Chondrocyte (in vitro differentiated cells): ENCODE results near the gene TCP11X1. TPM values are rescaled to one million over a fixed set of nuclear protein-coding genes. Genes with fewer than 3 reads are reported as not detected.
"Not testable (repeated sequence)": the region's sequence is repeated elsewhere in the genome, so short reads cannot be mapped to it uniquely, and the experiment has no call there.

Experiments used
- DNase-seq: peaks from one replicate; pipeline ENCODE4 v3.0.0; 2021; ENCODE audit warnings: mixed read lengths, low spot score
- H3K27ac Mint-ChIP-seq: one replicate; pipeline ENCODE4 v1.8.0; 2021; ENCODE audit warnings: mild to moderate bottlenecking, moderate library complexity, mixed read lengths; ENCODE audit not compliant: unreplicated experiment
- H3K27me3 Mint-ChIP-seq: 2 replicates; pipeline ENCODE4 v1.8.0; 2021; ENCODE audit warnings: low read depth, mixed read lengths
- H3K36me3 Mint-ChIP-seq: 2 replicates; pipeline ENCODE4 v1.8.0; 2021; ENCODE audit warnings: low read depth, mixed read lengths
- H3K4me1 Mint-ChIP-seq: 2 replicates; pipeline ENCODE4 v1.8.0; 2021; ENCODE audit warnings: low read depth, mild to moderate bottlenecking, mixed read lengths
- H3K4me3 Mint-ChIP-seq: one replicate; pipeline ENCODE4 v1.8.0; 2021; ENCODE audit warnings: mild to moderate bottlenecking, moderate library complexity, mixed read lengths; ENCODE audit not compliant: unreplicated experiment
- H3K9me3 Mint-ChIP-seq: 2 replicates; pipeline ENCODE4 v1.8.0; 2021; ENCODE audit warnings: low read depth, mixed read lengths
- CTCF ChIP-seq: fragments of 200-600 bp; sonication (generic); IDR thresholded peaks from 2 replicates; pipeline ENCODE4 v1.5.0; 2021; ENCODE audit warnings: antibody characterized with exemption, mild to moderate bottlenecking, moderate library complexity
- long read RNA-seq: library from polyadenylated mRNA; stranded (forward); transcript quantifications from one replicate; pipeline ENCODE4 v2.0.0, GENCODE V29; 2021
- total RNA-seq: library from RNA; stranded (reverse); gene quantifications from 3 replicates; pipeline ENCODE4 v1.2.1, GENCODE V29; 2021

The TCP11X1 gene
- total RNA-seq = not detected in 3 replicates
- long read RNA-seq = 0 reads

DNA sequence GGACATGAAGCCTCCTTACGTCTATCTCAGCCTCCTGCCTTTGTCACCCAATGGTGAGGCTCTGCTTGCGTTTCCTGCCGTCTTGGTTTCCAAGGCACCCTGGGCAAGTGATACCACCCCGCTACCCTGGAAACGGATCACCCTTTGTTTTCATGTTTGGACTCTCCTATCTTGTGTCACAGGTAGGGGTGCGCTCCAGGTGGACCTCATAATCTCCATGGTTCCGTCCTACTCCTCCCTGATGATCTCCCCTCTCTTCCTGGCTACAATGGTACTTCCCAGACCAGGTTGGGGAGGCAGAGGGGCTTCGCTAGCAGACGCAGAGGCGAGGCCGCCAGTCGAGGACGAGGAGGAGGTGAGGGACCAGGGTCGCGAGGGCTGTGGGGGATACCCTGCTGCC lies at the start of gene TCP11X1:
TCP11X1 (plus strand) TSS at position 316 of the 400 bp plus-strand sequence.
- not testable (repeated sequence) for H3K9me3 Mint-ChIP-seq, H3K4me3 Mint-ChIP-seq, H3K27ac Mint-ChIP-seq, H3K27me3 Mint-ChIP-seq, DNase-seq, H3K36me3 Mint-ChIP-seq, H3K4me1 Mint-ChIP-seq

DNA sequence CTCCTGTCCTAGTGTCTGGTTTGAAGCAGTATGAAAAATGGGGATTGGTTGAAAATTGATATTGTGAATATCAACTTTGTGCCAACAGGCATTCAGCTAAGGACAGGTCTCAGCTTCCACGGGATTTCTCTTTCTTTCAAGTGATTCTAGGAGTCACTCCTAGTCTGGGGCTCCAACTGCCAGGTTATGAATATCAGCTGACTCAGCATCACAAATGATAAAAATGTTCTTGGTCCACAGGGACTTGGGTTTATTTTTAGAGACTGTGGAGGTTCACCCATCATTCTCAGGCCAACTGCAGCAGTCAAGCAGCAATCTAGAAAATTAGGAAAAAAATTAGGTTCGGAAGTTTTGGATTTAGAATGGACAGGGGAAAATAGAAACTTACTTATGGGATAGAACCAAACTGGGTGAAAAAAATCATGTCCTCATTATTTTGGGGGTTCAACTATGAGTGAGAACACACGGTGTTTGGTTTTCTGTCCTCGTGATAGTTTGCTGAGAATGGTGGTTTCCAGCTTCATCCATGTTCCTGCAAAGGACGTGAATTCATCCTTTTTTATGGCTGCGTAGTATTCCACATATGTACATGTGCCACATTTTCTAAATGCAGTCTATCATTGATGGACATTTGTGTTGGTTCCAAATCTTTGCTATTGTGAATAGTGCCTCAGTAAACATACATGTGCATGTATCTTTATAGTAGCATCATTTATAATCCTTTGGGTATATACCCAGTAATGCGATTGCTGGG lies 29.0 kb upstream of the TCP11X1 start:
- TF ChIP-seq CTCF = no peak
- peaks cover 63% of the 10 kb centered on the region for H3K9me3 Mint-ChIP-seq
- no peak overlapping the region for H3K4me3 Mint-ChIP-seq
- no peak for DNase-seq
- no peak overlapping the region for H3K27ac Mint-ChIP-seq
- H3K36me3 Mint-ChIP-seq = no peaks in the 10 kb centered on the region
- H3K4me1 Mint-ChIP-seq = no peaks in the 10 kb centered on the region
- H3K27me3 Mint-ChIP-seq = no peaks in the 10 kb centered on the region

- not testable (repeated sequence) for H3K36me3 Mint-ChIP-seq, H3K9me3 Mint-ChIP-seq, H3K27ac Mint-ChIP-seq, H3K4me1 Mint-ChIP-seq, H3K27me3 Mint-ChIP-seq, H3K4me3 Mint-ChIP-seq, DNase-seq
Observed at GRCh38 chrX:102207940-102208339, 7.2 kb upstream of the TCP11X1 start.

GRCh38 chrX:102216497-102216896 lies 1.4 kb downstream of the TCP11X1 start:
- H3K9me3 Mint-ChIP-seq, H3K4me3 Mint-ChIP-seq, H3K36me3 Mint-ChIP-seq, H3K27ac Mint-ChIP-seq, H3K4me1 Mint-ChIP-seq, DNase-seq, H3K27me3 Mint-ChIP-seq: not testable (repeated sequence)

DNA sequence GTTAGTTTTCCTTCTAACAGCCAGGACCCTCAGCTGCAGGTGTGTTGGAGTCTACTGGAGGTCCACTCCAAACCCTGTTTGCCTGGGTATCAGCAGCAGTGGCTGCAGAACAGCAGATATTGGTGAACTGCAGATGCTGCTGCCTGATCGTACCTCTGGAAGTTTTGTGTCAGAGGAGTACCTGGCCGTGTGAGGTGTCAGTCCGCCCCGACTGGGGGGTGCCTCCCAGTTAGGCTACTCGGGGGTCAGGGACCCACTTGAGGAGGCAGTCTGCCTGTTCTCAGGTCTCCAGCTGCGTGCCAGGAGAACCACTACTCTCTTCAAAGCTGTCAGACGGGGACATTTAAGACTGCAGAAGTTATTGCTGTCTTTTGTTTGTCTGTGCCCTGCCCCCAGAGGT lies 20.6 kb downstream of the TCP11X1 start:
- H3K4me3 Mint-ChIP-seq, H3K27ac Mint-ChIP-seq, H3K9me3 Mint-ChIP-seq, H3K27me3 Mint-ChIP-seq, H3K4me1 Mint-ChIP-seq, H3K36me3 Mint-ChIP-seq: not testable (repeated sequence)
- DNase-seq = peak; percentile 39

- not testable (repeated sequence) for H3K4me1 Mint-ChIP-seq, H3K27me3 Mint-ChIP-seq, H3K4me3 Mint-ChIP-seq, H3K36me3 Mint-ChIP-seq, H3K27ac Mint-ChIP-seq, H3K9me3 Mint-ChIP-seq
- DNase-seq = peak; percentile 34
Observed at GRCh38 chrX:102240265-102240664, 25.2 kb downstream of the TCP11X1 start.

- not testable (repeated sequence) for H3K27ac Mint-ChIP-seq, H3K36me3 Mint-ChIP-seq, H3K27me3 Mint-ChIP-seq, H3K9me3 Mint-ChIP-seq, DNase-seq, H3K4me3 Mint-ChIP-seq, H3K4me1 Mint-ChIP-seq
Observed at GRCh38 chrX:102246893-102247292, 31.8 kb downstream of the TCP11X1 start, which contains the start of gene NXF2. TSS of gene NXF2 (plus strand) at chrX:102247167. CDS start at chrX:102307079, 59,912 bp downstream.

DNA sequence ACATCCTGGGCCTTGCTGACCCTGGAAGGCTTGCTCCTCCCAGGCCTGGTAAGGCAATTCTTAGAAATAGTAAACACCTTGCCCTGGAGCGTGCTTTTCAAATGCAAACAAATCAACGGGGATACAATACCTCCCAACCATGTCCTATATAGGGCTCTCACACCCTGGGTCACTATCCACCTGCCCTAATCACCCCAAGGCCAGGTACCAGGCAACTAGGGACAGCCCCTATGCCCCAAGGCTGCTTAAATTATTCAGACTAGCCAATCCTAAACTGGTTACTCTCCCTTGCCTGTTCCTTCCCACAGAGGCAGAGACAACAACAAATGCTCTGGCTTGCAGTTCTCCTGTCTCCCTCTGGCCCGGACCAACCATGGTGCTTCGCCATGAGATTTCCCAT lies 57.1 kb downstream of the TCP11X1 start:
- not testable (repeated sequence) for H3K4me1 Mint-ChIP-seq, H3K27me3 Mint-ChIP-seq, DNase-seq, H3K4me3 Mint-ChIP-seq, H3K9me3 Mint-ChIP-seq, H3K36me3 Mint-ChIP-seq, H3K27ac Mint-ChIP-seq

Other genes starting within 250 kb of the TCP11X1 start
- gene TCEAL2, start 89.6 kb upstream of the TCP11X1 start, total RNA-seq = not detected in 3 replicates
- gene TCEAL6, start 72.8 kb upstream of the TCP11X1 start, total RNA-seq = not detected in 3 replicates
- gene BEX5, start 59.3 kb upstream of the TCP11X1 start, total RNA-seq = 0.42 TPM in 1 of 3 replicates, not detected in the others
- gene NXF2, start 31.9 kb downstream of the TCP11X1 start, total RNA-seq = not detected in 3 replicates
- not detected in 3 replicates for gene NXF2B, start 224.7 kb downstream of the TCP11X1 start, total RNA-seq